GM12878 (cell line): ENCODE measurements around the gene GPR18. TPM values are rescaled to one million over a fixed set of nuclear protein-coding genes. Genes with fewer than 3 reads are reported as not detected.

Experiments used
- ATAC-seq: fragments of 200-7000 bp; cut with Tn5 transposase; 3 replicates; pipeline ENCODE4 v1.9.1; 2020; ENCODE audit warnings: mild to moderate bottlenecking, moderate library complexity
- BruUV-seq: library from RNA; stranded (reverse); fragments of 400-500 nt; replicated peaks from 2 replicates; lab custom pipeline; 2021; lab: Mats Ljungman, UMichigan
- CTCF ChIA-PET: fragments of 300-600 bp; sonication (Branson Sonifier 250); formaldehyde crosslinking; extraction: SDS; loops from one replicate; lab custom pipeline; 2021; ENCODE audit warnings: inconsistent platforms; lab: Yijun Ruan, JAX
- POLR2A ChIA-PET: fragments of 350-600 bp; formaldehyde crosslinking; extraction: SDS; loops from one replicate; lab custom pipeline; 2021; ENCODE audit warnings: inconsistent platforms; lab: Charles Lee
- RAD21 ChIA-PET: fragments of 300-600 bp; sonication (Branson Sonifier 250); formaldehyde crosslinking; loops from one replicate; lab custom pipeline; 2023; ENCODE audit warnings: antibody characterized with exemption; ENCODE audit not compliant: unreplicated experiment; lab: Charles Lee
- SMC1A ChIA-PET: fragments of 300-600 bp; sonication (Branson Sonifier 250); formaldehyde crosslinking; loops from one replicate; lab custom pipeline; 2023; ENCODE audit not compliant: unreplicated experiment, uncharacterized antibody; lab: Charles Lee
- DNase-seq: peaks from one replicate; pipeline ENCODE4 v3.0.0-alpha.2; 2011; ENCODE audit warnings: low read depth, low spot score
- FAIRE-seq: peaks from 3 replicates; lab custom pipeline; 2011; peaks lifted over from hg19 to GRCh38; lab: Jason Lieb, UNC
- H2AFZ ChIP-seq: 2 replicates; pipeline ENCODE4 v1.6.0; 2011; ENCODE audit warnings: low read depth, low read length, control low read depth; ENCODE audit not compliant: control insufficient read depth
- H3K27ac ChIP-seq: 2 replicates; pipeline ENCODE4 v1.5.1; 2011; ENCODE audit warnings: control low read depth; ENCODE audit not compliant: control insufficient read depth, insufficient read depth
- H3K27me3 ChIP-seq, 2 experiments: replicated peaks in 1 of 2; 2 replicates each; pipeline versions ENCODE4 v1.6.0 to v1.6.1; 2011; ENCODE audit warnings: low read length in 1 of 2; ENCODE audit not compliant: control insufficient read depth in 2 of 2, insufficient read depth in 2 of 2
- H3K36me3 ChIP-seq, 2 experiments: 2 replicates each; pipeline ENCODE4 v1.5.1; 2011; ENCODE audit warnings: low read length in 1 of 2; ENCODE audit not compliant: control insufficient read depth in 2 of 2, insufficient read depth in 2 of 2
- H3K4me1 ChIP-seq: 2 replicates; pipeline ENCODE4 v1.6.1; 2011; ENCODE audit warnings: mild to moderate bottlenecking, low read length, moderate library complexity, mixed read lengths; ENCODE audit not compliant: control insufficient read depth, insufficient read depth
- H3K4me2 ChIP-seq: 2 replicates; pipeline ENCODE4 v1.6.0; 2011; ENCODE audit warnings: control low read depth; ENCODE audit not compliant: control insufficient read depth, insufficient read depth
- H3K4me3 ChIP-seq: fragments of 200-600 bp; sonication (generic); 2 replicates; pipeline ENCODE4 v1.5.1; 2016
- H3K79me2 ChIP-seq: 2 replicates; pipeline ENCODE4 v1.6.0; 2011; ENCODE audit warnings: low read length; ENCODE audit not compliant: control insufficient read depth, insufficient read depth
- H3K9ac ChIP-seq: 2 replicates; pipeline ENCODE4 v1.8.0; 2011; ENCODE audit warnings: low read length, control low read depth, mixed read lengths; ENCODE audit not compliant: control insufficient read depth, insufficient read depth
- H3K9me3 ChIP-seq: replicated peaks from 3 replicates; pipeline ENCODE4 v1.5.1; 2011; ENCODE audit warnings: mild to moderate bottlenecking, low read length; ENCODE audit not compliant: control insufficient read depth, insufficient read depth
- H4K20me1 ChIP-seq: 2 replicates; pipeline ENCODE4 v1.6.0; 2011; ENCODE audit not compliant: control insufficient read depth, insufficient read depth
- BHLHE40 ChIP-seq, 2 experiments: fragments of 450-650 bp in 1 of 2; IDR thresholded peaks; 2 replicates each; pipeline ENCODE4 v1.6.1; 2011 to 2017; ENCODE audit warnings: low read depth in 2 of 2, borderline replicate concordance in 1 of 2, improper control_type of control experiment in 1 of 2, low read length in 1 of 2, mild to moderate bottlenecking in 1 of 2
- CEBPB ChIP-seq, 2 experiments: fragments of 150-350 bp in 1 of 2; IDR thresholded peaks; 2 replicates each; pipeline ENCODE4 v1.6.1; 2012 to 2014; ENCODE audit warnings: low read depth in 2 of 2, low read length in 2 of 2, borderline replicate concordance in 1 of 2, inconsistent platforms in 1 of 2
- GABPA ChIP-seq: IDR thresholded peaks from 2 replicates; pipeline ENCODE4 v1.6.1; 2014; ENCODE audit warnings: antibody characterized with exemption, low read depth, mild to moderate bottlenecking, inconsistent platforms
- IRF4 ChIP-seq: IDR thresholded peaks from 2 replicates; pipeline ENCODE4 v1.6.1; 2011; ENCODE audit warnings: low read depth, low read length
- MEF2B ChIP-seq: fragments of 450-650 bp; IDR thresholded peaks from 2 replicates; pipeline ENCODE4 v1.6.1; 2018; ENCODE audit warnings: mild to moderate bottlenecking, moderate library complexity; ENCODE audit not compliant: partially characterized antibody, poor library complexity, severe bottlenecking
- NR2C2 ChIP-seq: IDR thresholded peaks from 2 replicates; pipeline ENCODE4 v1.6.1; 2011; ENCODE audit warnings: borderline replicate concordance, low read depth; ENCODE audit not compliant: control insufficient read depth, insufficient read length
- PAX8 ChIP-seq: fragments of 450-650 bp; IDR thresholded peaks from 2 replicates; pipeline ENCODE4 v1.6.1; 2017; ENCODE audit warnings: mild to moderate bottlenecking, moderate library complexity
- PBX3 ChIP-seq: IDR thresholded peaks from 2 replicates; pipeline ENCODE4 v1.6.1; 2011; ENCODE audit warnings: mild to moderate bottlenecking, low read depth, low read length, moderate library complexity; ENCODE audit not compliant: insufficient replicate concordance
- REST ChIP-seq: IDR thresholded peaks from 2 replicates; pipeline ENCODE4 v1.6.1; 2012; ENCODE audit warnings: mild to moderate bottlenecking, low read depth, low read length
- SREBF1 ChIP-seq: IDR thresholded peaks from 2 replicates; pipeline ENCODE4 v1.6.1; 2012; ENCODE audit warnings: mild to moderate bottlenecking, low read length
- SRF ChIP-seq, 2 experiments: IDR thresholded peaks; 2 replicates each; pipeline ENCODE4 v1.6.1; 2011; ENCODE audit warnings: low read depth in 2 of 2, low read length in 2 of 2, mild to moderate bottlenecking in 1 of 2, moderate library complexity in 1 of 2
- WRNIP1 ChIP-seq: IDR thresholded peaks from 2 replicates; pipeline ENCODE4 v1.6.1; 2011; ENCODE audit warnings: low read depth, low read length, improper control_type of control experiment, borderline replicate concordance
- ZNF687 ChIP-seq: fragments of 450-650 bp; IDR thresholded peaks from 2 replicates; pipeline ENCODE4 v1.6.1; 2017; ENCODE audit warnings: mild to moderate bottlenecking, moderate library complexity
- WGBS: methylation state at CpG from one replicate; pipeline ENCODE4 v1.1.6; 2016; ENCODE audit warnings: low lambda C conversion rate; ENCODE audit not compliant: insufficient replicate concordance, insufficient coverage; ENCODE audit errors: missing lambda C conversion rate; 5-methylcytosine and 5-hydroxymethylcytosine counted together
- in situ Hi-C: fragments of 300-500 bp; cut with MboI; formaldehyde crosslinking; loops from 9 replicates; pipeline ENCODE4 v1.14.3; 2018; ENCODE audit warnings: mixed read lengths
- intact Hi-C: fragments of 100-400 bp; cut with micrococcal nuclease; formaldehyde crosslinking; loops from one replicate; pipeline ENCODE4 v1.14.2; 2022; ENCODE audit not compliant: unreplicated experiment
- polyA plus RNA-seq, 11 experiments: library from polyadenylated mRNA; depleted of rRNA in 4 of 11; unstranded in 6 of 11; stranded (reverse) in 5 of 11; fragments of >200 nt; fragmentation: Nextera tagmentation in 4 of 11; fragmentation: Illumina TruSeq in 1 of 11; extraction: Ambion mirVana in 4 of 11; extraction: Trizol in 1 of 11; gene quantifications; 1 replicate in 1 of 11; 2 replicates in 10 of 11; pipeline versions ENCODE4 v1.2.1 to v1.2.3, GENCODE V29; 2011 to 2016; ENCODE audit warnings: inconsistent platforms in 2 of 11, missing spikeins in 2 of 11, low read depth in 1 of 11
- total RNA-seq, 4 experiments: library from RNA; depleted of rRNA in 3 of 4; stranded (reverse); fragments of >200 nt in 3 of 4; fragmentation: Illumina TruSeq in 1 of 4; extraction: Trizol in 1 of 4; gene quantifications; 2 replicates each; pipeline versions ENCODE4 v1.2.1 to v1.2.3, GENCODE V29; 2013 to 2021
- TF ChIP-seq, protein P1 (sequence below): IDR thresholded peaks from 2 replicates; pipeline ENCODE4 v1.6.1; 2011; ENCODE audit warnings: low read depth, low read length, improper control_type of control experiment, borderline replicate concordance

GPR18 gene
- total and polyA plus RNA-seq, 10 of the 15 experiments (the other 5 are each of a cell fraction or from before 2014, with no cell fraction given) = 3.3 to 12.9 (median 5.2) TPM

DNA sequence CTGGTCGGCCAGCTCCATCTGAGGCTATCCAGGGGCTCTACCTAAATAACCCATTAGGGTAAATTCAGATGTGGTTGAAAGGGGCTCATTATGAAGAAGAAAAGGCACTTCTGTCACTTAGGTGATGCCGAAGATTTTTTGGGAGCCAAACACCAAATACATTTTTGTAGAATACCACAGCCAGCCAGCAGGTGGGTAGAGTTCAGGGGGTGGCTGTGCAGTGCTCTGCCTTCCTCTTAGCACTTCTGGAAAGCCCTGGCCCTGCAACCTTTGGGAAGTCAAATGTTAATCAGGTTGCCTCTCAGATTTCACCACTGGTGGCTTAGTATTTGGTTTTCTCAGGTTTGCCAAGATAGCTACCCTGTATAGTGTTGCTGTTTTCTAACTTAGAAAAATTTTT, 18.5 kb upstream of the GPR18 start:
- ChIA-PET RAD21 (interaction anchor here (11.6 kb wide), 1 partner anchor 26 kb away, joined by 247 read pairs; the partner anchor contains the start of gene GPR183), SMC1A (interaction anchor here (1.0 to 14.4 kb wide), 5 partner anchors 9 to 160 kb away, joined by 4 to 300 read pairs (median 21); partner anchors contain the start of gene GPR183), CTCF (interaction anchor here (1.0 to 1.1 kb wide), 3 partner anchors 20 to 160 kb away, joined by 3 to 4 read pairs (median 3); no protein-coding TSS in a partner anchor), POLR2A (no interaction called here)
- H3K4me1 ChIP-seq = peaks cover 42% of the 10 kb centered on the region
- H3K27me3 ChIP-seq = no peaks in the 10 kb centered on the region
- H3K4me3 ChIP-seq = no peak overlapping the region
- no peak overlapping the region for H3K27ac ChIP-seq
- H4K20me1 ChIP-seq = no peaks in the 10 kb centered on the region
- no peak overlapping the region for H3K9ac ChIP-seq
- H3K79me2 ChIP-seq = peaks cover 18% of the 10 kb centered on the region
- no peak overlapping the region for H3K4me2 ChIP-seq
- 100% methylated on average over 2 of the region's 2 CpGs for WGBS
- no peak for ATAC-seq
- no peak for FAIRE-seq
- no peaks in the 10 kb centered on the region; a peak in 2 of 4 replicates for H3K36me3 ChIP-seq
- no peak overlapping the region for H2AFZ ChIP-seq
- in situ Hi-C loops = no loop called here
- intact Hi-C loops = no loop called here
- H3K9me3 ChIP-seq = peaks cover 10% of the 10 kb centered on the region; the same call in 2 of the 3 replicates
- no peak for DNase-seq
- no TSS peak for BruUV-seq
- TF ChIP-seq IRF4 (no peak), CEBPB (IDR thresholded peaks at IDR 0.05; ENCODE audit: borderline replicate concordance in 1 of 2, low read depth in 2 of 2, low read length in 2 of 2) (no peak), SRF (IDR thresholded peaks at IDR 0.05; ENCODE audit: low read depth in 2 of 2, low read length in 2 of 2) (no peak), SREBF1 (no peak), NR2C2 (no peak), WRNIP1 (no peak), PBX3 (no peak), MEF2B (no peak), BHLHE40 (IDR thresholded peaks at IDR 0.05; ENCODE audit: borderline replicate concordance in 1 of 2, low read depth in 2 of 2, low read length in 1 of 2) (no peak), ZNF687 (no peak), PAX8 (no peak), GABPA (no peak), REST (no peak)
- TF ChIP-seq, protein P1, sequence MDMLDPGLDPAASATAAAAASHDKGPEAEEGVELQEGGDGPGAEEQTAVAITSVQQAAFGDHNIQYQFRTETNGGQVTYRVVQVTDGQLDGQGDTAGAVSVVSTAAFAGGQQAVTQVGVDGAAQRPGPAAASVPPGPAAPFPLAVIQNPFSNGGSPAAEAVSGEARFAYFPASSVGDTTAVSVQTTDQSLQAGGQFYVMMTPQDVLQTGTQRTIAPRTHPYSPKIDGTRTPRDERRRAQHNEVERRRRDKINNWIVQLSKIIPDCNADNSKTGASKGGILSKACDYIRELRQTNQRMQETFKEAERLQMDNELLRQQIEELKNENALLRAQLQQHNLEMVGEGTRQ = no peak
